Activated CD4-positive, alpha-beta T cell treated with anti-CD3 and anti-CD28 coated beads, Interleukin-2, Interleukin-6, amounts not matched to agents 100 ng/mL and 50 ng/mL, durations not matched to agents 16 hours and 8 hours (primary cell): Measurements from ENCODE around the gene VIPR1.
"Not testable (repeated sequence)": the region's sequence is repeated elsewhere in the genome, so short reads cannot be mapped to it uniquely, and the experiment has no call there.

ENCODE experiments used
- DNase-seq: peaks from one replicate; pipeline ENCODE4 v3.0.0-alpha.2; 2020

The VIPR1 gene

DNA sequence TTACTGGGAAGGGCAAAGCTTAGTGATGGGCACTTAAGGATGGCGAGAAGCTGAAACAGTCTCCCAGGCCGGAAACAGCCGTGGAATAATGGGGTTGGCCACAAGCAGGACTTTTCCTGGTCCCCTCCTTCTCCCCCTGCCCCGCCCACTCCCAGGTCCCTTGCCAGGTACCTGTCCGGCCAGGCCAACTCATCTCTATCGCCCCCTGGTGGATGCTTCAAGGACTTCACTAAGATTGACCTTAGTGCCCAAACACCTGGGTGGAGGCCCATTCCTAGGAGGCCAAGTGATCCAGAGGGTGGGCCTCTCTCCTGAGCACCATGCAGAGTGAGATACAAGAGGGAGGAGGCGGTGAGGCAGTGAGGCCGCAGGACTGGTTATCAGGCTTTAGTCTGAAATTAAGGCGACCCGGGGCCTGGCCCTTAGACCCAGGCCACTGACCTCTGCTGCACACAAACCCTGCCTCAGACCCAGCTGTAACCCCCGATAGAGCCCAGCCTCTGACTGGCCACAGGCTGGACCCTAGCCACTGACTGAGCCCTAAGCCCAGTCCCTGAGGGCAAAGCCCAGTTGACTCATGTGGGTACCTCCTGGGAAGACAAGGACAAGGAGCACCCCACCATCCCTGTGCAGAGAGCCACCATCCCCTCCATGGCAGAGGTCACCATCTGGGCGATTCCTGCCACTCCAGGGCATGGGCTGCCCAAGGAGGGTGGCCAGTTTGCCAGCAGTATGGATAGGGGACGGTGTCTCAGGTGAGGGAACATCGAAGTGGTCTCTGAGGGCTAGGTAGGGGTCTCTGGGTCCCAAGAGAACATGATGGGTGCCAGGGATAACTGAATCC, 37.6 kb downstream of the VIPR1 start:
- peak; percentile 71 for DNase-seq

GRCh38 chr3:42541079-42541478, 38.6 kb downstream of the VIPR1 start:
- DNase-seq, result no peak

GRCh38 chr3:42544492-42545283, 42.2 kb downstream of the VIPR1 start:
- no peak for DNase-seq

- no peak for DNase-seq
Measured at GRCh38 chr3:42545284-42545900, 42.9 kb downstream of the VIPR1 start.

DNA sequence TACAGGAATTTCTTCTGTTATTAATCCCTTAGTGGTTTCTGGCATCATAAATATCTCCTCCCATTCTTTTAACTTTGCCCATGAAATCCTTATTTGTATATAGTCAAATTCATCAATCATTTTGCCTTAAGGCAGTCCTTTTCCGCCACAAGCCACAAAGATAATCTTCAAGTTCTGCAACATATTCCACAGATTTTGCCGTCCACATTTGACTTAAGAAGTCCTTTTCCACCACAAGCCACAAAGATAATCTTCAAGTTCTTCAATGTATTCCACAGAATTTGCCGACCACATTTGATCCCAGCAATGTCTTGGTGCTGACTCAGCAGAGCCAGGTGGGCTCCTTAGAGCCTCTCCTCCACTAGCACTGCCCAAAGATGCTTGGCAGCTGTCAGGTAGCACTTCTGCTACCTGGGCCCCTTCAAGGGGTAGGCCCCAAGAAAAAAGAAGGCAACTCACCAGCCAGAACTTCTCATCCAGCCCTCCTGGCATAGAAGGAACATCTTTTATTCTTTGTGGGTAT, 44.3 kb downstream of the VIPR1 start:
- DNase-seq, result no peak

- DNase-seq, result peak; percentile 68
Measured at GRCh38 chr3:42547401-42547945, 45.0 kb downstream of the VIPR1 start.

- DNase-seq, result no peak
Measured at GRCh38 chr3:42549131-42549530, 46.7 kb downstream of the VIPR1 start.

- no peak for DNase-seq
Measured at GRCh38 chr3:42550250-42550649, 47.8 kb downstream of the VIPR1 start.

GRCh38 chr3:42552830-42553229, 50.4 kb downstream of the VIPR1 start:
- no peak for DNase-seq

DNA sequence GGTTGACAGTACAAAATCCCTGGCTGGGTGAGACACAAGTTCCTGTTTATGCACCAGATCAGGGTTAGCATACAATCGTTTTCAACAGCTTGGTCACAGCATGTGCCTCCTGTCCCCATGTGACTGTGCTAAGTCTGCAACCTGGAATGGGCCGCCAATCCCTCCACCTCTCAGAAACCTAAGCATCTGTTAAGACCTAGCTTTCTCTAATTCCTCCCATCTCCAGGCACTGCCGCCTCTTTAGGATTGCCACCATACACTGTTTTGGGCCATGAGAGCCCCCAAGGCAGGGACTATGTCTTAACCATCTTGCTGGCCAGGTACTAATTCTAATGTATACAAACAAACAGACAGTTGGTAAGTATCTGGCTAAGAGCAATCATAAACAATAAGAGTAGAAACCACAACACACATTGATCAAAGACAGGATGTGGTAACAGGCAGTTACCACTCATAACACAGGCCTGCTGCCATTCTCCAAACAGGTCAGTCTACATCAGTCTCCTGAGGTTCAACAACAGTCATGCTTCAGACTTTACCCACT, 53.7 kb downstream of the VIPR1 start:
- DNase-seq, result peak; percentile 77

DNA sequence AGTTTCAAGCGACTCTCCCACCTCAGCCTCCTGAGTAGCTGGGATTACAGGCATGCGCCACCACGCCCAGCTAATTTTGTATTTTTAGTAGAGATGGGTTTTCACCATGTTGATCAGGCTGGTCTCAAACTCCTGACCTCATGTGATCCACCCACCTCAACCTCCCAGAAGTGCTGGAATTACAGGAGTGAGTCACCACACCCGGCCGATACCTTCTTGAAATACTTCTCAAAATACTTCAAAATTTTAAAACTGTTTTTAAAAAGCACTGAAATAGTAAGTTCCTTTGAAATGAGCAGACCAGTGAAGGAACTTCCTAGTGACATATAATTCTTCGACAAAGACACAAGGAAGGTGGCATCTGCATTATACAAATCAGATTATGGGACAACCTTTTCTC, 54.4 kb downstream of the VIPR1 start:
- DNase-seq, result not testable (repeated sequence)

- peak; percentile 20 for DNase-seq
Measured at GRCh38 chr3:42557854-42558253, 55.4 kb downstream of the VIPR1 start.

GRCh38 chr3:42562047-42562907, 59.8 kb downstream of the VIPR1 start:
- no peak for DNase-seq

- DNase-seq, result no peak
Measured at GRCh38 chr3:42569593-42570142, 67.2 kb downstream of the VIPR1 start.

DNA sequence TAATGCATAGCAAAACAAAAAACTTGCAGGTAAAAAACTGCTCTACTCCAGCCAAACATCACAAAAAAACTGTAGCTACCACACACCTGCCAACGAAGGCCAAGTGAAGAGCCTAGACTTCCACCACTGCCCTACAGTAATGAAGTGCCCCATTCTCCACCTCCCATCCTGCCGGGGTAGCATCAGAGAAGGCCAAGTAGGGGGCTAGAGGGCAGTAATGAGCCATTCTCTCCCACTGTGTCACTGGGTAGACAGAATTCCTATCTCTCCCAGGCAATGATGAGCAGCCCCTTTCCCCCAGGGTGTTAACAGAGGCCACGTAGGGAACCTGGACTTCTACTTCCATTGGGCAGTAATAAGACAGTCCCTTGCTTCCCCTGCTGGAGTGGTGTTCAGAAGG, 69.8 kb downstream of the VIPR1 start:
- peak; percentile 19 for DNase-seq

DNA sequence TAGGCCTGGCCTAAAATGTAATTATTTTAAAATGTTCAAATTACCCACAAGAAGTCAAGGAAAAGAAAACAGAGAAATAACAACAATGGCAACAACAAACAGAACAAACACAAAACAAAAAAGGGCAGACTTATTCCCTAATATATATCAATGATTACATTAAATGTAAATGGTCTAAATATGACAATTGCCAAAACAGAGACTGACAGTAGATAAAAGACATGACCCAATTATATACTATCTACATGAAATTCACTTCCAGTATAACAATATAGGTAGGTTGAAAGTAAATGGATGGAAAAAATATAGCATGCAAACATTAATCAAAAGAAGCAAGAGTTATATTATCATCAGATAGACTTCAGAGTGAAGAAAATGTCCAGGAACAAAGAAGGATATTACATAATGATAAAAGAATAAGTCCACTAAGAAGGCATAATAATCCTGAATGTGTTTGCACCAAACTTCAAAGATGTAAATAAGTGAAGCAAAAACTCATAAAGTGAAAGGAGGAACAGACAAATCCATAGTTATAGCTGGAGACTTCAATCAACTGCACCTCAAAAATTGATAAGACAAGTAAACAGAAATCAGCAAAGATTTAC, 72.8 kb downstream of the VIPR1 start:
- no peak for DNase-seq

DNA sequence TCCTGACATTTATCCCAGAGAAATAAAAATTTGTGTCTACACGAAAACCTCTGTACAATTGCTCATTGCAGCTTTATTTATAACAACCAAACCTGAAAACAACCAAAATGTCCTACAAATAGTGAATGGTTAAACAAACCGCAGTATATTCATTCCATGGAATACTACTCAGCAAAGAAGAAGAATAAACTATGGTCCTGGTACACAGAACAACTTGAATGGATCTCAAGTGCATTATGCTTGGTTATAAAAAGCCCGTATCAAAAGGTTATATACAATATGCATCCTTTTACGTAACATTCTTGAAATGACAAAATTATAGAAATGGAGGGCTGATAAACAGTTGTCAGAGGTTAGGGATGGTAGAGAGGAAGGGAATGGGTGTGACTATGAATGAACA, 75.6 kb downstream of the VIPR1 start:
- no peak for DNase-seq

GRCh38 chr3:42579346-42579745, 76.9 kb downstream of the VIPR1 start:
- not testable (repeated sequence) for DNase-seq

DNA sequence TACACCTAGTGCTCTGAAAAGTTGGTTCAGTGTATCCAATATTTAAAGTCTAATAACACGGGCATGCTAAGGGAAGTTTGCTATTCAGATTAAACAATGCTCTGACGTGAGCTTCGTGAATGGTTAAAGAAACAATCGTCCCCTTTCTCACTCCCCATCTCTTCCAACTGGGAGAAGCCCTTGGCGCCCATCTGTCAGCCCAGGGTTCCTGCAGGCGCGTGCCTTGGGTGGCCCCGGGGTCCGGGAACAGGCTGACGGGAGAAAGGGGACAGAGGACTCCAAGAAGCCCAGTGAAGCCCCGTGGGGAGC, 78.9 kb downstream of the VIPR1 start:
- no peak for DNase-seq

DNA sequence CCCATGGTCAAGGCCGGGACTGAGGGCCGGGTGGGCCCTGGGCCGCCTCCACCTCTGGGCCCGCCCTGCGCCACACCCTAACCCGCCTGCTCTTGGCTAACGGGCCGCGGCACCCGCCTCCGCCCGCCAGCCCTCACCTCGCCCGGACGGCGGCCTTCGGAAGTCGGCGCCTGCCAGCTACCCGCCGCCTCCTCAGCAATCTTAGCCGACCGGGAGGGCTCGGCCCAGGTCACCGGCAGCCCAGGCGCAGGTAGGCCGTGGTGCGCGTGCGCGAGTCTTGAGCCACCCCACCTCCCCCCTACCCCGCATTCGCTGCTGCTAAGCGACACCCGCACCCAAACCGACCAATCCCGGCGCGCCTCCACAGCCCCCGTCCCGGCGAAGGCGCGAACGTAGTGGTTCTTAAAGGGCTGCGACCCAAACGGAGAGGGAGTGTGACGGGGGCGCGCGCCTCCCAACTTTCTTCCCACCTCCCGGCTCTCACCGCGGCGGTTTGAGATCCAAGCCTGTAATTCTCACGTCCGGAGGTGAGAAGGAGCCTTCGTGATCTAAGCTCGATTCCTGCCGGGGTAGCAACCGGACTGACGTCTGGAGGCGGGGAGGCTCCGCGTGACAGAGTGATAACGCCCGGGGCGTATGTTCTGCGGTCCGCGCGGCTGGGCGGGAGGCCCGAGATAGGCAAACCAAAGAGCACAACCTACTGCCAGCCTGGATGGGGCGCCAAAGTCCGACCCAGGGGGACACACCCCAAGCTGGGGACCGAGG, 79.4 kb downstream of the VIPR1 start, which contains the start of gene SEC22C:
Gene SEC22C, minus strand, starts transcription at position 259 of the 765 bp plus-strand sequence. CDS start 12,921 bp downstream, outside the sequence.
- DNase-seq, result peak; percentile 98
